H9 (cell line): ENCODE measurements around the gene ARFGAP2. TPM values are rescaled to one million over a fixed set of nuclear protein-coding genes. Genes with fewer than 3 reads are reported as not detected.

ENCODE experiments used
- DNase-seq: peaks from one replicate; pipeline ENCODE4 v3.0.0-alpha.2; 2017
- H2AFZ ChIP-seq: one replicate; pipeline ENCODE4 v1.6.1; 2013; ENCODE audit warnings: mild to moderate bottlenecking, low read length, control low read depth, moderate library complexity
- H2AK5ac ChIP-seq: 2 replicates; pipeline ENCODE4 v1.6.1; 2013; ENCODE audit warnings: low read length, control low read depth, mixed read lengths; ENCODE audit not compliant: insufficient read length
- H2BK120ac ChIP-seq: one replicate; pipeline ENCODE4 v1.6.1; 2013; ENCODE audit warnings: low read depth, mild to moderate bottlenecking, low read length, control low read depth, inconsistent platforms; ENCODE audit not compliant: poor library complexity, severe bottlenecking
- H2BK12ac ChIP-seq: 2 replicates; pipeline ENCODE4 v1.6.1; 2013; ENCODE audit warnings: low read length, control low read depth, mixed read lengths, low read depth; ENCODE audit not compliant: insufficient read length
- H2BK15ac ChIP-seq: 2 replicates; pipeline ENCODE4 v1.6.1; 2013; ENCODE audit warnings: low read depth, low read length, control low read depth
- H2BK20ac ChIP-seq: one replicate; pipeline ENCODE4 v1.6.1; 2013; ENCODE audit warnings: low read depth, mild to moderate bottlenecking, low read length, control low read depth, inconsistent platforms; ENCODE audit not compliant: poor library complexity, severe bottlenecking
- H2BK5ac ChIP-seq: 2 replicates; pipeline ENCODE4 v1.6.1; 2013; ENCODE audit warnings: low read length, control low read depth, mixed read lengths; ENCODE audit not compliant: insufficient read length
- H3K14ac ChIP-seq: 2 replicates; pipeline ENCODE4 v1.6.1; 2013; ENCODE audit warnings: low read length, control low read depth; ENCODE audit not compliant: insufficient read depth
- H3K18ac ChIP-seq: 2 replicates; pipeline ENCODE4 v1.6.1; 2013; ENCODE audit warnings: low read depth, mild to moderate bottlenecking, mixed read lengths, low read length, control low read depth; ENCODE audit not compliant: insufficient read length
- H3K23ac ChIP-seq: 2 replicates; pipeline ENCODE4 v1.6.1; 2013; ENCODE audit warnings: low read length, control low read depth, mixed read lengths, low read depth; ENCODE audit not compliant: insufficient read length
- H3K23me2 ChIP-seq: 2 replicates; pipeline ENCODE4 v1.6.1; 2013; ENCODE audit warnings: low read depth, mild to moderate bottlenecking, mixed read lengths, low read length, control low read depth; ENCODE audit not compliant: insufficient read length, poor library complexity, severe bottlenecking
- H3K27ac ChIP-seq: 2 replicates; pipeline ENCODE4 v1.5.1; 2013; ENCODE audit warnings: low read length, control low read depth, mixed read lengths, low read depth; ENCODE audit not compliant: insufficient read length
- H3K27me3 ChIP-seq: 2 replicates; pipeline ENCODE4 v1.6.1; 2013; ENCODE audit warnings: low read length, control low read depth, inconsistent platforms; ENCODE audit not compliant: insufficient read depth
- H3K4ac ChIP-seq: 2 replicates; pipeline ENCODE4 v1.6.1; 2013; ENCODE audit warnings: low read depth, mild to moderate bottlenecking, control low read depth, inconsistent platforms, low read length, moderate library complexity
- H3K4me1 ChIP-seq: 2 replicates; pipeline ENCODE4 v1.6.1; 2013; ENCODE audit warnings: low read length, control low read depth, inconsistent platforms; ENCODE audit not compliant: insufficient read depth
- H3K4me2 ChIP-seq: 2 replicates; pipeline ENCODE4 v1.6.1; 2013; ENCODE audit warnings: low read length, control low read depth, mixed read lengths; ENCODE audit not compliant: insufficient read length, insufficient read depth
- H3K56ac ChIP-seq: 2 replicates; pipeline ENCODE4 v1.6.1; 2013; ENCODE audit warnings: low read depth, mild to moderate bottlenecking, mixed read lengths, low read length, control low read depth; ENCODE audit not compliant: insufficient read length
- H3K79me1 ChIP-seq: 2 replicates; pipeline ENCODE4 v1.6.1; 2013; ENCODE audit warnings: low read depth, mild to moderate bottlenecking, moderate library complexity, low read length, control low read depth, inconsistent platforms; ENCODE audit not compliant: insufficient read depth, poor library complexity, severe bottlenecking
- H3K79me2 ChIP-seq: 2 replicates; pipeline ENCODE4 v1.6.1; 2013; ENCODE audit warnings: low read length, control low read depth, inconsistent platforms; ENCODE audit not compliant: insufficient read depth
- H3K9ac ChIP-seq: 2 replicates; pipeline ENCODE4 v1.6.1; 2013; ENCODE audit warnings: low read length, control low read depth, mixed read lengths; ENCODE audit not compliant: insufficient read length; ENCODE audit errors: extremely low read depth
- H3K9me3 ChIP-seq: one replicate; pipeline ENCODE4 v1.6.1; 2013; ENCODE audit warnings: low read depth, low read length, inconsistent platforms; ENCODE audit not compliant: control insufficient read depth
- H3T11ph ChIP-seq: one replicate; pipeline ENCODE4 v1.6.1; 2013; ENCODE audit warnings: mild to moderate bottlenecking, low read length, control low read depth, inconsistent platforms
- H4K20me1 ChIP-seq: one replicate; pipeline ENCODE4 v1.6.1; 2013; ENCODE audit not compliant: control insufficient read depth, insufficient read length, insufficient read depth
- H4K5ac ChIP-seq: 2 replicates; pipeline ENCODE4 v1.6.1; 2013; ENCODE audit warnings: low read depth, mild to moderate bottlenecking, mixed read lengths, low read length, control low read depth; ENCODE audit not compliant: insufficient read length
- H4K8ac ChIP-seq: replicated peaks from 2 replicates; pipeline ENCODE4 v1.6.1; 2013; ENCODE audit warnings: low read length, control low read depth, mixed read lengths, low read depth; ENCODE audit not compliant: insufficient read length
- H4K91ac ChIP-seq: 2 replicates; pipeline ENCODE4 v1.6.1; 2013; ENCODE audit warnings: low read depth, mild to moderate bottlenecking, moderate library complexity, mixed read lengths, low read length, control low read depth; ENCODE audit not compliant: insufficient read length
- H3K27ac Mint-ChIP-seq, 3 experiments: 2 replicates in 2 of 3; 3 replicates in 1 of 3; pipeline ENCODE4 v1.8.0; 2020 to 2021; ENCODE audit warnings: mixed read lengths in 3 of 3, mild to moderate bottlenecking in 1 of 3, moderate library complexity in 1 of 3
- H3K27me3 Mint-ChIP-seq: 2 replicates; pipeline ENCODE4 v1.8.0; 2021; ENCODE audit warnings: low read depth, mild to moderate bottlenecking, moderate library complexity, mixed read lengths
- H3K36me3 Mint-ChIP-seq, 3 experiments: 2 replicates in 2 of 3; 3 replicates in 1 of 3; pipeline ENCODE4 v1.8.0; 2020 to 2021; ENCODE audit warnings: low read depth in 3 of 3, mixed read lengths in 3 of 3; ENCODE audit not compliant: insufficient read depth in 1 of 3
- H3K4me1 Mint-ChIP-seq, 2 experiments: 2 replicates each; pipeline ENCODE4 v1.8.0; 2020; ENCODE audit warnings: mixed read lengths in 2 of 2
- H3K4me3 Mint-ChIP-seq, 2 experiments: 2 replicates in 1 of 2; 3 replicates in 1 of 2; pipeline ENCODE4 v1.8.0; 2020 to 2021; ENCODE audit warnings: mild to moderate bottlenecking in 2 of 2, mixed read lengths in 2 of 2, moderate library complexity in 1 of 2
- H3K9me3 Mint-ChIP-seq, 2 experiments: 2 replicates in 1 of 2; 3 replicates in 1 of 2; pipeline ENCODE4 v1.8.0; 2020; ENCODE audit warnings: mild to moderate bottlenecking in 2 of 2, mixed read lengths in 2 of 2, moderate library complexity in 1 of 2
- WGBS: extraction: QIAGEN DNeasy Blood & Tissue Kit; methylation state at CpG from one replicate; pipeline ENCODE4 v1.1.7; 2013; ENCODE audit warnings: missing lambda C conversion rate, low lambda C conversion rate, mixed read lengths; ENCODE audit not compliant: insufficient read length; ENCODE audit errors: extremely low coverage; 5-methylcytosine and 5-hydroxymethylcytosine counted together
- total RNA-seq: library from RNA; stranded (reverse); gene quantifications from 2 replicates; pipeline ENCODE4 v1.2.1, GENCODE V29; 2021
- TF ChIP-seq, protein P1 (sequence below): fragments of 200-600 bp; sonication (generic); conservative IDR thresholded peaks from 3 replicates; pipeline ENCODE4 v1.8.0; 2021; ENCODE audit warnings: antibody characterized with exemption, mild to moderate bottlenecking

The ARFGAP2 gene
- total RNA-seq, 1 experiment from 2014 or later, result 72.3 TPM

DNA sequence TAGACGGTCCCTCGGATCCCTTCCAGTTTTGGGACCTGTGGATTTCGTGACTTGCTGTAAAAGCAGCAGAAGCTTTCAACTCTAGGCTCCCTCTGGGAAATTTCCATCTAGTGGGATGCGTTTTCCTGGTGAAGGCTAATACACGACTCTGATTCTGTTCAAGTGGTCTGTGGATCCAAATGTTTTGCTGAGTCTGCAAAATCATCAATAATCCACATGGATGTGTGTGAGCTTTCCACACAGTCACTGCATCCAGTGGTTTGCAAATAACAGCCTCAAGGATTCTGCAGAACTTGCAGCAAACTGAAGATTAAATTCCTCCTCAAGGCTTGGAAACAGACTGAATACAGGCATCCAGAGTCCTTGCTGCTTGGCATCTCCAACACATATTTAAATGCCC lies 25.9 kb upstream of the ARFGAP2 start:
- no peak for DNase-seq
- Mint-ChIP-seq H3K36me3 (no peaks in the 10 kb centered on the region), H3K27me3 (no peaks in the 10 kb centered on the region; the same call in none of the 2 replicates), H3K27ac (no peak overlapping the region), H3K9me3 (no peaks in the 10 kb centered on the region), H3K4me1 (peaks cover 8 to 9% of the 10 kb centered on the region in 2 experiments), H3K4me3 (no peak overlapping the region)
- Histone ChIP-seq H2AK5ac (no peak overlapping the region), H3K23me2 (no peaks in the 10 kb centered on the region), H3K27me3 (no peaks in the 10 kb centered on the region), H3K9me3 (no peaks in the 10 kb centered on the region), H2BK5ac (no peak overlapping the region), H3K79me2 (no peaks in the 10 kb centered on the region), H4K8ac (no peak overlapping the region), H3K27ac (no peak overlapping the region), H3T11ph (no peak overlapping the region), H4K20me1 (no peaks in the 10 kb centered on the region), H3K9ac (no peak overlapping the region), H2BK20ac (no peak overlapping the region), H4K5ac (no peak overlapping the region), H3K4ac (no peak overlapping the region), H3K14ac (no peak overlapping the region), H2AFZ (no peak overlapping the region), H2BK120ac (no peak overlapping the region), H3K4me1 (no peaks in the 10 kb centered on the region; the same call in 1 of the 2 replicates), H3K18ac (no peak overlapping the region), H3K4me2 (no peak overlapping the region), H3K79me1 (no peaks in the 10 kb centered on the region), H2BK15ac (no peak overlapping the region), H4K91ac (no peak overlapping the region), H3K23ac (no peak overlapping the region), H2BK12ac (no peak overlapping the region), H3K56ac (no peak overlapping the region)
- WGBS, result no CpG with 5 or more reads among the region's 5 CpGs
- TF ChIP-seq, protein P1, sequence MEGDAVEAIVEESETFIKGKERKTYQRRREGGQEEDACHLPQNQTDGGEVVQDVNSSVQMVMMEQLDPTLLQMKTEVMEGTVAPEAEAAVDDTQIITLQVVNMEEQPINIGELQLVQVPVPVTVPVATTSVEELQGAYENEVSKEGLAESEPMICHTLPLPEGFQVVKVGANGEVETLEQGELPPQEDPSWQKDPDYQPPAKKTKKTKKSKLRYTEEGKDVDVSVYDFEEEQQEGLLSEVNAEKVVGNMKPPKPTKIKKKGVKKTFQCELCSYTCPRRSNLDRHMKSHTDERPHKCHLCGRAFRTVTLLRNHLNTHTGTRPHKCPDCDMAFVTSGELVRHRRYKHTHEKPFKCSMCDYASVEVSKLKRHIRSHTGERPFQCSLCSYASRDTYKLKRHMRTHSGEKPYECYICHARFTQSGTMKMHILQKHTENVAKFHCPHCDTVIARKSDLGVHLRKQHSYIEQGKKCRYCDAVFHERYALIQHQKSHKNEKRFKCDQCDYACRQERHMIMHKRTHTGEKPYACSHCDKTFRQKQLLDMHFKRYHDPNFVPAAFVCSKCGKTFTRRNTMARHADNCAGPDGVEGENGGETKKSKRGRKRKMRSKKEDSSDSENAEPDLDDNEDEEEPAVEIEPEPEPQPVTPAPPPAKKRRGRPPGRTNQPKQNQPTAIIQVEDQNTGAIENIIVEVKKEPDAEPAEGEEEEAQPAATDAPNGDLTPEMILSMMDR, result no peak
